Measurements from ENCODE around the gene TBRG1.

Gene TBRG1

GRCh38 chr11:124622531-124623451 lies at the start of gene TBRG1:
Gene TBRG1, plus strand, starts transcription at chr11:124622864. Its CDS starts 220 bp downstream, at chr11:124623084.
- peaks cover 17% of the 10 kb centered on the region for H3K36me3 ChIP-seq (ENCODE audit: control insufficient read depth, insufficient read depth, low read length)
- peak within 1 kb of the TSS; percentile 86 for H3K4me3 ChIP-seq (ENCODE audit: low read length)
- WGBS (ENCODE audit: insufficient coverage, insufficient read length), result no CpG with 5 or more reads among the region's 57 CpGs

DNA sequence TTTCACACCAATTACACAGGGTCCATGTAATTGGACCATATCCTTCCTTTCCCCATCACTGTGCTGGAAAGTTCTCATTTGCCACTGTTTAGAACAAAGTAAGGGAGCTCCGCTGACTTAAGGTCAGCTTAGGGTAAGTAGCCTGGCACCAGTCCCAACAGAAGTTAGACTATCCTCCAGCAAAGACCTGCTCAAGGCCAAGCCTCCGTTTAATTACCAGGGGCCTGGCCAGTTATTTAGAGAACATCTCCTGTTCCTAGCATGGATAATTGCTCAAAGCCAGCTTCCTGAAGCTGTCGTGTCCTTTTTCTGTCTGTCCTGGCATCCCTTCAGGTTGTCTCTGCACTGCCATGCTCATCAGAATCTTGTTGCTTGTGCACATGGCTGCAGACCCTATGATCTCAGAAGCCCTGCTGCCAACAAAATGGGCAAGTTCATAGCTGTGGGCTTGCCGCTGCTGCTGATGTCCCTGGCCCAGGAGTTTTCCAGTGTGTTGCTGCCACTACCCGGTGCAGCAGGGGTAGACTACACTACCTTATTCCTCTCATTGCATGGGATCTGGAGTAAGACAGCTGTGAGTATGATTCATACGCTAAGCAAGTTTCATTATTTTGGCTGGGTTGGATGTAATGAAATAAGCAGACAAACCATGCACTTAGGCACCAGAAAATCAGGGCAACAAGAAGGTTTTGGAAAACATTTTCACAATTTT lies 44.8 kb upstream of the TBRG1 start:
- WGBS (ENCODE audit: insufficient coverage, insufficient read length), result no CpG with 5 or more reads among the region's 6 CpGs
- no peak overlapping the region for H3K4me3 ChIP-seq (ENCODE audit: low read length)
- no peaks in the 10 kb centered on the region for H3K36me3 ChIP-seq (ENCODE audit: control insufficient read depth, insufficient read depth, low read length)
- H3K27ac ChIP-seq (ENCODE audit: low read length), result no peak overlapping the region
- no peak for DNase-seq (ENCODE audit: low read depth, low spot score)
- no peaks in the 10 kb centered on the region for H3K27me3 ChIP-seq (ENCODE audit: control insufficient read depth, insufficient read depth, low read length)
- H3K4me1 ChIP-seq (ENCODE audit: control insufficient read depth, insufficient read depth, low read length), result no peaks in the 10 kb centered on the region
- H3K9me3 ChIP-seq (ENCODE audit: control insufficient read depth, insufficient read depth, low read length), result no peaks in the 10 kb centered on the region

More at GRCh38 chr11:124622531-124623451, at the start of gene TBRG1:
- peak; percentile 45 for DNase-seq (ENCODE audit: low read depth, low spot score)
- Histone ChIP-seq H3K9me3 (ENCODE audit: control insufficient read depth, insufficient read depth, low read length) (no peaks in the 10 kb centered on the region), H3K27me3 (ENCODE audit: control insufficient read depth, insufficient read depth, low read length) (no peaks in the 10 kb centered on the region), H3K27ac (ENCODE audit: low read length) (no peak within 1 kb of the TSS), H3K4me1 (ENCODE audit: control insufficient read depth, insufficient read depth, low read length) (no peaks in the 10 kb centered on the region)

DNA sequence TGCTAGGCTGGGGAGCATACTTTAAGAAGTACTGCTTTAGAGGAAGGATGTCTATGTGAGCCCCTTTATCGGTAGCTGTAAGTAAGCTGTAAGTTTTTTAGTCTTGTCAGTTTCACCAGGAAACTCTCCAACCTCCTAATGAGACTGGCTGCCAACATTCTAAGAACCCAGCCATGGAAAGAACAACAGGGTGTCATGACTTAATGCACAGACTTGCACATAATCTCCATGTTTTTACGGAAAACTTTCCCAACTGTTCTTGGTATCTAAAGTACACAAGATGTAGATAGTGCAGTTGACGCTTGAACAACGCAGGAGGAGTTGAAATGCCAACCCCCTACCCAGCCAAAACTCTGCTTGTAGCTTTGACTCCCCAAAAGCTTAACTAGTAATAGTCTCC lies 43.9 kb upstream of the TBRG1 start:
- Histone ChIP-seq H3K9me3 (ENCODE audit: control insufficient read depth, insufficient read depth, low read length) (no peaks in the 10 kb centered on the region), H3K4me1 (ENCODE audit: control insufficient read depth, insufficient read depth, low read length) (no peaks in the 10 kb centered on the region), H3K4me3 (ENCODE audit: low read length) (no peak overlapping the region), H3K27ac (ENCODE audit: low read length) (no peak overlapping the region), H3K27me3 (ENCODE audit: control insufficient read depth, insufficient read depth, low read length) (no peaks in the 10 kb centered on the region), H3K36me3 (ENCODE audit: control insufficient read depth, insufficient read depth, low read length) (no peaks in the 10 kb centered on the region)
- no peak for DNase-seq (ENCODE audit: low read depth, low spot score)
- WGBS (ENCODE audit: insufficient coverage, insufficient read length), result no CpG with 5 or more reads among the region's 4 CpGs

- Histone ChIP-seq H3K36me3 (ENCODE audit: control insufficient read depth, insufficient read depth, low read length) (no peaks in the 10 kb centered on the region), H3K27me3 (ENCODE audit: control insufficient read depth, insufficient read depth, low read length) (no peaks in the 10 kb centered on the region), H3K4me3 (ENCODE audit: low read length) (no peak overlapping the region), H3K4me1 (ENCODE audit: control insufficient read depth, insufficient read depth, low read length) (no peaks in the 10 kb centered on the region), H3K9me3 (ENCODE audit: control insufficient read depth, insufficient read depth, low read length) (no peaks in the 10 kb centered on the region), H3K27ac (ENCODE audit: low read length) (no peak overlapping the region)
- no CpG with 5 or more reads among the region's 6 CpGs for WGBS (ENCODE audit: insufficient coverage, insufficient read length)
- no peak for DNase-seq (ENCODE audit: low read depth, low spot score)
These were observed 40.8 kb upstream of the TBRG1 start for GRCh38 chr11:124581817-124582216.

GRCh38 chr11:124582565-124582964 lies 40.1 kb upstream of the TBRG1 start:
- H3K36me3 ChIP-seq (ENCODE audit: control insufficient read depth, insufficient read depth, low read length), result no peaks in the 10 kb centered on the region
- DNase-seq (ENCODE audit: low read depth, low spot score), result no peak
- WGBS (ENCODE audit: insufficient coverage, insufficient read length), result no CpG with 5 or more reads among the region's 2 CpGs

GRCh38 chr11:124583781-124584180 lies 38.9 kb upstream of the TBRG1 start:
- Histone ChIP-seq H3K4me3 (ENCODE audit: low read length) (no peak overlapping the region), H3K27ac (ENCODE audit: low read length) (no peak overlapping the region), H3K9me3 (ENCODE audit: control insufficient read depth, insufficient read depth, low read length) (no peaks in the 10 kb centered on the region), H3K27me3 (ENCODE audit: control insufficient read depth, insufficient read depth, low read length) (no peaks in the 10 kb centered on the region), H3K36me3 (ENCODE audit: control insufficient read depth, insufficient read depth, low read length) (no peaks in the 10 kb centered on the region), H3K4me1 (ENCODE audit: control insufficient read depth, insufficient read depth, low read length) (no peaks in the 10 kb centered on the region)
- no CpG with 5 or more reads among the region's 8 CpGs for WGBS (ENCODE audit: insufficient coverage, insufficient read length)
- no peak for DNase-seq (ENCODE audit: low read depth, low spot score)

More at GRCh38 chr11:124582565-124582964, 40.1 kb upstream of the TBRG1 start:
- no peaks in the 10 kb centered on the region for H3K4me1 ChIP-seq (ENCODE audit: control insufficient read depth, insufficient read depth, low read length)
- no peak overlapping the region for H3K4me3 ChIP-seq (ENCODE audit: low read length)
- H3K9me3 ChIP-seq (ENCODE audit: control insufficient read depth, insufficient read depth, low read length), result no peaks in the 10 kb centered on the region
- H3K27ac ChIP-seq (ENCODE audit: low read length), result no peak overlapping the region
- H3K27me3 ChIP-seq (ENCODE audit: control insufficient read depth, insufficient read depth, low read length), result no peaks in the 10 kb centered on the region

DNA sequence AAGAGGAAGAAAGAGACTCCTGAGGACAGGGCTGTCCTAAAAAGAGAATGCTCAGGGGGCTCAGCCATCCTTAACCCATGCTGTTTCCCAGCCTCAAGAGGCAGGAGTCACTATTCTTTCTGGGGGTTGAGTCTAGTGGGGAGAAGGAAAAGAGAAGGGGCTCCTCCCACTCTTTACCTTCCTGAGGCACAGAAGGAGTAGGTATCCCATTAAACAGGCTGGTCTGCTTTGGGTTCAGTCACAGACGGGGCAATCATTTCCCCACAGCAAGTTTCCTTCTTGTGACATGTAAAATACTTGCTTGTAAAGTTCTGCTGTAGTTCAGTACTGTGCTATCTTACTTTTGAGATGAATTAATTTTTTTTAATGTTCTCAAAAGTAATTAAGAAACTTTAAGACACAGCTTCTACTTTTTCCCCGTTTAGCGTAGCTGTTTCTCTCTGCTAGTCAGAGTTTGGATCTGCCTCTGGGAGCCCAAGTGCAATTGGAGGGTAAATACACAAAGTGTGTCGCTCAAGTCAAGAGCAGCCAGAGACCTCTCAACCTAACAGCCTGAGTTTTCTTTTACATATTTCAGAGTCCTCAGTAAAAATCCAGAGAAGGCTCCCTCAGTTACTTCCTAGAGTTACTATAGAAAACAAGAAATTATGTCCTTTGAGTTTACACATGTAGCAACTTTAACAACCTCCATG lies 37.8 kb upstream of the TBRG1 start:
- DNase-seq (ENCODE audit: low read depth, low spot score), result no peak
- H3K27me3 ChIP-seq (ENCODE audit: control insufficient read depth, insufficient read depth, low read length), result no peaks in the 10 kb centered on the region
- no peak overlapping the region for H3K4me3 ChIP-seq (ENCODE audit: low read length)
- H3K36me3 ChIP-seq (ENCODE audit: control insufficient read depth, insufficient read depth, low read length), result no peaks in the 10 kb centered on the region
- WGBS (ENCODE audit: insufficient coverage, insufficient read length), result no CpG with 5 or more reads among the region's 4 CpGs
- H3K4me1 ChIP-seq (ENCODE audit: control insufficient read depth, insufficient read depth, low read length), result no peaks in the 10 kb centered on the region
- H3K9me3 ChIP-seq (ENCODE audit: control insufficient read depth, insufficient read depth, low read length), result no peaks in the 10 kb centered on the region
- H3K27ac ChIP-seq (ENCODE audit: low read length), result no peak overlapping the region

- DNase-seq (ENCODE audit: low read depth, low spot score), result peak; percentile 35
- Histone ChIP-seq H3K27ac (ENCODE audit: low read length) (no peak overlapping the region), H3K36me3 (ENCODE audit: control insufficient read depth, insufficient read depth, low read length) (no peaks in the 10 kb centered on the region), H3K4me3 (ENCODE audit: low read length) (no peak overlapping the region), H3K9me3 (ENCODE audit: control insufficient read depth, insufficient read depth, low read length) (no peaks in the 10 kb centered on the region), H3K27me3 (ENCODE audit: control insufficient read depth, insufficient read depth, low read length) (no peaks in the 10 kb centered on the region), H3K4me1 (ENCODE audit: control insufficient read depth, insufficient read depth, low read length) (no peaks in the 10 kb centered on the region)
- no CpG with 5 or more reads among the region's 3 CpGs for WGBS (ENCODE audit: insufficient coverage, insufficient read length)
These were observed 36.3 kb upstream of the TBRG1 start for GRCh38 chr11:124586238-124586860.

DNA sequence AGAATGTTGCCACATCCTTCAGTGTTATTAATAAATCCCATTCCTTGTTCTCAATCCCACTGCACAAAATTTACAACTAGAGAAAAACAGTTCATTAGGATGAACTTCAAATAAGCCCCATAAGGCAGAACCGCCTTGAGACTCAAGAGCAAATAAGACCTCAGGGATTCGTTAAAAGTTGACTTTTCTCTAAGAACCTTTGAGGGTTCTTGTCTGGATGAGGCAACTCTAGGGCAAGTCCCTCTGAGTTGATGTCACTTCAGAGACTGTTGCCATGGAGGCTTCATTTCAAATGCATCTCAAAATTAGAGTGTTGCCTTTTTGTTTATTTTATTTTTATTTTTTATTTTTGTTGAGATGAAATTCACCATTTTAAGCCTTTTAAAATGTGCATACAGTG lies 31.2 kb upstream of the TBRG1 start:
- Histone ChIP-seq H3K27ac (ENCODE audit: low read length) (no peak overlapping the region), H3K36me3 (ENCODE audit: control insufficient read depth, insufficient read depth, low read length) (no peaks in the 10 kb centered on the region), H3K27me3 (ENCODE audit: control insufficient read depth, insufficient read depth, low read length) (no peaks in the 10 kb centered on the region), H3K9me3 (ENCODE audit: control insufficient read depth, insufficient read depth, low read length) (no peaks in the 10 kb centered on the region), H3K4me3 (ENCODE audit: low read length) (no peak overlapping the region), H3K4me1 (ENCODE audit: control insufficient read depth, insufficient read depth, low read length) (no peaks in the 10 kb centered on the region)
- no peak for DNase-seq (ENCODE audit: low read depth, low spot score)
- WGBS (ENCODE audit: insufficient coverage, insufficient read length), result no CpG with 5 or more reads among the region's 2 CpGs

GRCh38 chr11:124592627-124593026 lies 30.0 kb upstream of the TBRG1 start:
- H3K9me3 ChIP-seq (ENCODE audit: control insufficient read depth, insufficient read depth, low read length), result no peaks in the 10 kb centered on the region
- no peak overlapping the region for H3K27ac ChIP-seq (ENCODE audit: low read length)
- no peaks in the 10 kb centered on the region for H3K27me3 ChIP-seq (ENCODE audit: control insufficient read depth, insufficient read depth, low read length)
- WGBS (ENCODE audit: insufficient coverage, insufficient read length), result no CpG with 5 or more reads among the region's 6 CpGs
- no peaks in the 10 kb centered on the region for H3K36me3 ChIP-seq (ENCODE audit: control insufficient read depth, insufficient read depth, low read length)
- H3K4me3 ChIP-seq (ENCODE audit: low read length), result no peak overlapping the region
- no peaks in the 10 kb centered on the region for H3K4me1 ChIP-seq (ENCODE audit: control insufficient read depth, insufficient read depth, low read length)
- DNase-seq (ENCODE audit: low read depth, low spot score), result no peak
